ENCODE data around the gene RENBP.

The RENBP gene

GRCh38 chrX:153970357-153971123, 26.1 kb upstream of the RENBP start:
- DNase-seq = peak in 2 of 5 donors; percentile 25 to 65

GRCh38 chrX:153969904-153970356, 25.5 kb upstream of the RENBP start:
- no peak for DNase-seq

DNA sequence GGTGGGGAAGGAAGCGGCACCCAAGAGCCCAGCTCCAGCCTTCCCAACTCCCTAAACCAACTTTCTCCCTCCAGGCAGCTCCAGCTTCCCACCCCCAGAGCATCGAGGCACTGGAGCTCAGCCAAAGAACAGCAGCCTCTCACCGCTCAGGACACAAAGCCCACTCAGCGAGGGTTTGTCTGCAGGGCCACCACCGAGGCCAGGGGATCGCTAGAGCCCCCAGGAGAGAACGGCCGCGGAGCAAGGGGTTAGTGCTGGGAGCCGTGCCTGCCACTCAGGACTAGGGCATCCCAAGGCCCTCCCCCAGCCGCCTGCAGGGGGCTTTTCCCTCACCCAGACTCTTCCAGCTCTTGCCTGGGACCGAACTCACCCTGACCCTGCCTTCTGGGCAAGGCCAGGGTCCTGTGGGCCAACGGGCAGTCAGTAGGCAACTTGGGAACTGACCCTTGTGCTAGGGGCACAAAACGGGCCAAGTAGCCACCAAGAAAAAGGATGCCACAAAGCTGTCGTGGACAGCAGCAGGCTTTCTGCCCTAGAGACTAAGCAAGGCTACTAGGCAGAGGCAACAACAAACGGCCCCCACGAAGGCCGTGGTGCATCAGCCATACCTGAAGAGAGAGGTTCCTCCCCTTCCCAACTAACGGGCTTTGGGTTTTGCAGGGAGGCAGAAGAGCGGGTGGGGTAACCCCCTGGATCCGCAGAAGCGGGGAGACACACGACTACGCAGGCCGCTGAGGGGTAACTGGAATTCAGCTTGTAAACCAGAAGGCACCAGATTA, 24.9 kb upstream of the RENBP start:
- DNase-seq = no peak

DNA sequence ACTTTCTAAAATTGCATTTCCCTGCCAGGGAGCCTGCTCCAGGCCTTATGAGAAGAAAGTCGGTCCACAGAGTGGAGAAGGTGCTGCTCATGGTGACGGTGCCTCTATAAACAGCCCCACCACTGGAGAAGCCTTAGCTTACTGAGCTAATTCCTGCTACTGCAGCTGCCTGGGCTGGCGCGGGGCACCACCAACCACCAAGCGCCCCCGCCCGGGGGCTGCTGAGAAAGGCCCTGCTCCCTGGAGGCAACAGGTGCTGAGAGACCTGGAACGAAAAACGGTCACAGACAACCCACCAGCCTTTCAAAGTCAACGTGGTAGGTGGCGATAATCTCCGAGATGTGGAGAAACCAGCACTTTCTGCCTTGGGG, 24.3 kb upstream of the RENBP start:
- DNase-seq = peak in 3 of 5 donors; percentile 34 to 61 (median 36)

- no peak for DNase-seq
Measured at GRCh38 chrX:153968255-153968654, 23.8 kb upstream of the RENBP start.

- peak in 1 of 5 donors; percentile 67 for DNase-seq
Measured at GRCh38 chrX:153967536-153968224, 23.2 kb upstream of the RENBP start.

GRCh38 chrX:153966841-153967535, 22.5 kb upstream of the RENBP start:
- no peak for DNase-seq

- no peak for DNase-seq
Measured at GRCh38 chrX:153966283-153966688, 21.8 kb upstream of the RENBP start.

- no peak for DNase-seq
Measured at GRCh38 chrX:153965406-153965805, 21.0 kb upstream of the RENBP start.

DNA sequence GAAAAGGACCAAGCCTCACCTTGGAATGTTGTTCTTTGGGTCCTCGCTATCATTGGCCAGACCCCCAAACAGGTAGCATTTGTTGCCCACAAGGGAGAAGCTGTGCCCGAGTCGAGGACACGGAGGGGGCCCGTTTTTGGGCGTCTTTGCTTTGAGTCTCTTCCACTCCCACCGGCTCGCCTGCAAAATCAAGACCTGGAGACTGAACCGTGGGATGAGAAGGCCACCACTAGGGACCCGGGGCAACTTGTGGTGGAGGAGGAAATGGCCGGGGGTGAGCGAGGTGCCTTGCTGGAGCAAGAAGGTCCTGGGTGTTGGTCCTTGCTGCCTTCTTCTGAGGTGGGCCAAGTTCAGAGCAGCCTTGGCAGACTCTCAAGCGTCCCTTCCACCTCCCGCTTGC, 19.7 kb upstream of the RENBP start:
- DNase-seq = no peak

- no peak for DNase-seq
Measured at GRCh38 chrX:153963546-153963945, 19.1 kb upstream of the RENBP start.

- DNase-seq = no peak
Measured at GRCh38 chrX:153961292-153961691, 16.8 kb upstream of the RENBP start.

DNA sequence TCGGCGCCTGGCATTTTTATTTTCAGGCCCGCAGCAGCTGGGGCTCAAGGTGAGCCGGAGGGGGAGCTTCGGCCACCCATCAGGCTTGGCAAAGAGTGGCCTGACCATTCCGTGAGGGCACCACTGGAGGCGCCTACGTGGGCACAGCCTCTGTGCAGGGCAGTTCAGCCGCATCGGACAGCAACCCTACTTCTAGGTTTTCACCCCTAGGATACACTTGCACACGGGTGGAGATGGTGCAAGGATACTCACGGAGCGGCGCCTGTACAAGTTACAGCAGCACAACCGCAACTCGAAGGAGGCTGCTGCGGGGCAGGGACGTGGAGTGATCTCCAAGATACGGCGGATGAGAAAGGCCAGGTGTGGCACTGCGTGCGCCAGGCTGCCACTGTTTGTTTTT, 16.3 kb upstream of the RENBP start:
- DNase-seq = no peak

DNA sequence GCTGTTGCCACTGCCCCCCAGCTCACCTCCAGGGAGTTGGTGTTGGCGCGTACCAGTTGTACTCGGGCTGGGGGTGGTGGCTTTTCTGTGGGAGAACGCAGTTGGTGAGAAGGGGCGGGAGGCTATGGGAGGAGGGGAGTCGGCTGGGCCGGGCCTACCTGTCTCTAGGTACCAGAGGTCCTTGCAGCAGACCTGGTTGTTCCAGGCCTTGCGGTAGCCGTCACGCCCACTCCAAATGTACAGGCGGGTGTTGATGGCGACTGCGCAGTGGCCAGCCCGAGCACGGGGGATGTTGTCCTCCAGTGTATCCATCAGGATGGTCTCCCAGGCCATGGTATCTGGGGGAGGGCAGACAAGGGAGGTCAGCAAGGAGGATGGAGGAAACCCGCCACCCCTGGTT, 15.6 kb upstream of the RENBP start:
- DNase-seq = no peak

DNA sequence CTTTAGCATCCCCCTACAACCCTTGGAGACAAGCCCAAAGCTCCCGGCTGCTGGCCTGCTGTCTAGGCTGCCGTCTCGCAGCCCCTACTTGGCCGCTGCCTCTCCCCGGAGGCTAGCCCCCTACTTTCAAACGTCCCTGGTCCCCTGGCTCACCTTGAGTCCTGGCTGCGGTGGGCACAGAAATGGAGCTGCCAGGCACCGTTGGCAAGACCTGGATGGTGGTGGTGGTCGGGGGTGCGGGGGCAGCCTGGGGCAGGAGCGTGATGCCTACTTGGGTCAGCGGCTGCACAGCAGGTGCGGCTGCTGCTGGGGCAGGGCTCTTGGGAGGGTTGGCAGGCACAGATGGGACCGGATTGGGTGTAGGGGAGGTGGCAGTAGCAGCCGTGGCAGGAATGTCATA, 15.2 kb upstream of the RENBP start:
- DNase-seq = no peak

DNA sequence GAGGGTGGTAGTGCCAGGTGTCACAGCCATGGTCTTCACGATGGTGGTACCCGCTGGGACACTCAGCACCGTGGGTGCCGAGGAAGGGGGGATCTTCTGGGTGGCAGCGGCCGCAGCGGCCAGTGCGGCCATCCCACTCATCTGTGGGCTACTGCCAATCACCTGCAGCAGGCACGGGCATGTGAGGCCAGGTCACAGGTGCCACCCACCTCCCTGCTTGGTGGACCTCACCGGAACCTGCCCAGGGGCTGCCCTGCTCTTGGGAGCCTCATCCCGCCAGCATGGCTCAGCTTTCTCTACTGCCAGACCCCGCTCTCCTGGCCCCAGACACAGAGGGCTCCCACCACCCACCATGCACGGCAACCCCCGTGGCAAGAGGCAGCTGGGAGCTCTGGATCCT, 14.2 kb upstream of the RENBP start:
- DNase-seq = no peak

GRCh38 chrX:153957224-153957623, 12.8 kb upstream of the RENBP start:
- DNase-seq = no peak

DNA sequence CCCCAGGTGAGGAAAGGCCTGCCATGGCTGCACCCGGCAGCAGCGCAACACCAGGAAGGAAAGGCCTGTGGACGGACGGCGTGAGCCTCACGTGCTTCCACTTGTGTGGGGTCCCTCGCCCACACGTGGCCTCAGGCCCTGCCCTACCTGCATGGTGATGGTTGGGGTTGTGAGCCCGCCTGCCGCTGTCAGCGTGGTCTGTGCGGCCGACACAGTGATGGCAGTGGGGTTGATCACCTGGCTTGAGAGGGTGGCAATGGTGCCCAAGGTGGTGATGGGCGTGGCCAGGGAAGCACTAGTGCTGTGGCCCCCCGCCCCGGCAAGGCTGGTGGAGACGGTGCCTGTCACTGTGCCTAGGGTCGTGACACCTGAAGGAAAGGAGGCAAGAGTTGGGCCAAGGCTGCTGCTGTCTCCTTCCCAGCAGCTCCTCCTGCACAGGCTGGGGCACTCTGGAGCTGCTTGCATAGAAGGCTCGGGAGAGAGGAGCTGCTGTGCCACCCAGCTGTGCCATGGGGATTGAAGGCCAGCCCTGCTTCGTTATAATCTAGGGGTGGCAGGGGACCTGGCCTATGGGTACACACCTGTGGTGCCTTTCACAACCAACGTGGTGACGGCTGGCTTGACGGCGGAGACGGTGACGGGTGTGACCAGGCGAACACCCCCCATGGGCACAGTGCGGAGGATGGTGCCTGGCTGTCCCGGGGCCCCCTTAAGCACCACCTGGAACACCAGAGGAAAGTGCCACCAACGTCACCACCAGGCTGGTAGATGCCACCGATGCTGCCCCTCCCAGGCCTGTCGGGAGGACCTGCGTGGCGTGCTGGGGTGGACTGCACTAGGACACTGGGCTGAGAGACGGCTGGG, 11.8 kb upstream of the RENBP start:
- no peak for DNase-seq

DNA sequence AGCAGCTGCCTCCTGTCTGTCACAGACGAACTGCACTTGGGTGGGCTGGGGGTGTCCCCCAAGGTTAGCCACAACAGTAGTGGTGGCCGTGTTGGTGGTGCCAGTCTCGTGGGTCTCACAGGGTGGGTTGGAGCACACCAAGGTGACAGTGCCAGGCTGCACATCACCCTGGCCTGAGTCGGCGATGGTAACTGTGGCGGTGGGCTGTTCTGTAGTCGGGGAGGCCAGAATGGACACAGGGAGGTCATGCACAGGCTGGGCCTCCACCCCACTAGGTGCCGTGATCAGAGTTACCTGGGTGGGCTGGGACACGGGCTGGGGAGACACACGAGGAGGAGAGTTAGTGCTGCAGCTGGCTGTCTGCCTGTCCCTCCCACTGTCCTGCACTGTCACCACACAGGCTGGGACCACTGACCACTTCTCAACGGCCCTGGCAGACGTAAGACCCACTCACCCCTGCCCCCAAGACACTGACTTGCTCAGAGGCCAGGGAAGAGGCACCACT, 10.8 kb upstream of the RENBP start:
- no peak for DNase-seq

GRCh38 chrX:153954558-153955227, 10.2 kb upstream of the RENBP start:
- DNase-seq = no peak

DNA sequence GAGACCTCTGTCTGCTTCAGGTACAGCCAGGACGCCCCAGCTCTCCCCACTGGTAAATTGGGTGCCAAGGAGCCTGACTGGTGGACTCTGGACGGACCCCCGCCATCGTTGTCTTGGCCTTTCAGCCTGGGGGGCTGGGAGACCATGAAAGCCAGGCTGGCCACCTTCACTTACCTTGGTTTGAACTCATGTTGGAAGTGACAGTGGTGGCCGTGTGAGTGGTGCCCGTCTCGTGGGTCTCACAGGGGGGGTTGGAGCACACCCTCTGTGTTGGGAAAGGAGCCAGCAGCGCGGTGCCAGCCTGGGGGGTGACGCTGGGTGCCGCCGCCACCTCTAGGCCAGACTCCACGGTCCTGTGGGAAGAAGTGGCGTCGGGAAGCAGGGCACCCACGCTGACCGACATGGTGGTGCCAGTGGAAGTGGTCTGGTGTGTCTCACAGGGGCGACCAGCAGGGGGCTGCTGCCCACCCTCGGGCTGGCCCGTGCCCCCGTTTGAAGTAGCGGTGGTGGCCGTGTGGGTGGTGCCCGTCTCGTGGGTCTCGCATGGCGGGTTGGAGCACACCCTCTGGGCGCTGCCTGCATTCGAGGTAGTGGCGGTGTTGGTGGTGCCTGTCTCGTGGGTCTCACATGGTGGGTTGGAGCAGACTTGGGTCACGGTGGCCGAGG, 9.6 kb upstream of the RENBP start:
- no peak for DNase-seq
